Uterus (tissue), 4 donors: ENCODE measurements around the gene FILIP1L. TPM values are rescaled to one million over a fixed set of nuclear protein-coding genes. Genes with fewer than 3 reads are reported as not detected.
A peak's percentile ranks its signal among the peaks of the same experiment; 100 is the strongest.

Experiments used
- DNase-seq, 2 donors: peaks; one replicate each; pipeline ENCODE4 v3.0.0-alpha.2; 2019 to 2020
- H3K27ac ChIP-seq, 2 donors: fragments of 200-600 bp; sonication (generic); 1 replicate in 1 of 2; 2 replicates in 1 of 2; pipeline ENCODE4 v1.5.1; 2016 to 2018
- H3K27me3 ChIP-seq, 2 donors: fragments of 200-600 bp; sonication (generic); one replicate each; pipeline ENCODE4 v1.5.1; 2018 to 2019; ENCODE audit warnings: control low read depth in 1 of 2
- H3K36me3 ChIP-seq, 2 donors: fragments of 200-600 bp; sonication (generic); one replicate each; pipeline ENCODE4 v1.5.1; 2019; ENCODE audit warnings: control low read depth in 1 of 2
- H3K4me1 ChIP-seq, 2 donors: fragments of 200-600 bp; sonication (generic); one replicate each; pipeline ENCODE4 v1.5.1; 2018 to 2019; ENCODE audit warnings: control low read depth in 1 of 2
- H3K4me3 ChIP-seq, 2 donors: fragments of 200-600 bp; sonication (generic); 1 replicate in 1 of 2; 2 replicates in 1 of 2; pipeline ENCODE4 v1.5.1; 2018 to 2019; ENCODE audit warnings: mild to moderate bottlenecking in 1 of 2
- H3K9me3 ChIP-seq, 2 donors: fragments of 200-600 bp; sonication (generic); one replicate each; pipeline ENCODE4 v1.5.1; 2019; ENCODE audit warnings: control low read depth in 1 of 2
- CTCF ChIP-seq, 4 experiments: fragments of 200-600 bp in 2 of 4; fragments of 450-650 bp in 2 of 4; sonication (generic) in 2 of 4; IDR thresholded peaks; one replicate each; pipeline ENCODE4 v1.5.1; 2016 to 2019; ENCODE audit warnings: antibody characterized with exemption in 4 of 4, mild to moderate bottlenecking in 2 of 4, moderate library complexity in 1 of 4
- POLR2A ChIP-seq, 2 donors: fragments of 450-650 bp; IDR thresholded peaks; one replicate each; pipeline ENCODE4 v1.6.1; 2016; ENCODE audit warnings: antibody characterized with exemption in 2 of 2, mild to moderate bottlenecking in 1 of 2, moderate library complexity in 1 of 2
- intact Hi-C: fragments of 100-400 bp; cut with DNase I; formaldehyde crosslinking; loops from one replicate; pipeline ENCODE4 v1.15.1; 2023; ENCODE audit warnings: low total_unique reads
- total RNA-seq, 4 donors: library from RNA; depleted of rRNA in 3 of 4; stranded (reverse); fragments of >200 nt in 3 of 4; gene quantifications; one replicate each; pipeline versions ENCODE4 v1.1.0 to v1.2.4, GENCODE V29; 2014 to 2023
- donor health status: DM: yes; HTN: yes; CAD: no.

The FILIP1L gene
- total RNA-seq, 4 donors from 2014 or later = 48.5 to 99.1 (median 66.3) TPM

GRCh38 chr3:99947356-99947755 is 166.9 kb downstream of the FILIP1L start:
- H3K4me3 ChIP-seq = no peak overlapping the region
- H3K36me3 ChIP-seq = no peaks in the 10 kb centered on the region
- intact Hi-C loops = no loop called here
- H3K9me3 ChIP-seq = no peaks in the 10 kb centered on the region
- H3K27ac ChIP-seq = peak overlapping the region; percentile 1 to 49
- no peak for TF ChIP-seq POLR2A (IDR thresholded peaks at IDR 0.05)
- no peak for TF ChIP-seq CTCF (IDR thresholded peaks at IDR 0.05)
- no peak for DNase-seq
- no peaks in the 10 kb centered on the region for H3K27me3 ChIP-seq
- H3K4me1 ChIP-seq = peaks cover 0 to 13% of the 10 kb centered on the region in 2 donors

GRCh38 chr3:99945328-99945995 is 168.8 kb downstream of the FILIP1L start:
- intact Hi-C loops = no loop called here
- Histone ChIP-seq H3K27me3 (no peaks in the 10 kb centered on the region), H3K4me1 (peaks cover 0 to 15% of the 10 kb centered on the region in 2 donors), H3K27ac (peak overlapping the region; percentile 58 to 62), H3K4me3 (no peak overlapping the region), H3K36me3 (no peaks in the 10 kb centered on the region), H3K9me3 (no peaks in the 10 kb centered on the region)
- TF ChIP-seq POLR2A (IDR thresholded peaks at IDR 0.05) (no peak), CTCF (IDR thresholded peaks at IDR 0.05) (no peak)
- no peak for DNase-seq

GRCh38 chr3:99943931-99944761 is 170.2 kb downstream of the FILIP1L start:
- intact Hi-C loops = no loop called here
- DNase-seq = peak in 1 of 2 donors; percentile 34

GRCh38 chr3:99941211-99941610 is 173.1 kb downstream of the FILIP1L start:
- no peak overlapping the region for H3K4me3 ChIP-seq
- H3K36me3 ChIP-seq = no peaks in the 10 kb centered on the region
- no peak for DNase-seq
- peaks cover 0 to 19% of the 10 kb centered on the region in 2 donors for H3K4me1 ChIP-seq
- TF ChIP-seq POLR2A (IDR thresholded peaks at IDR 0.05) = no peak
- TF ChIP-seq CTCF (IDR thresholded peaks at IDR 0.05) = no peak
- no peaks in the 10 kb centered on the region for H3K27me3 ChIP-seq
- no peaks in the 10 kb centered on the region for H3K9me3 ChIP-seq
- intact Hi-C loops = no loop called here
- peak overlapping the region; percentile 76 to 79 for H3K27ac ChIP-seq

More at GRCh38 chr3:99943931-99944761, 170.2 kb downstream of the FILIP1L start:
- H3K27ac ChIP-seq = peak overlapping the region; percentile 47 to 58
- H3K27me3 ChIP-seq = no peaks in the 10 kb centered on the region
- no peaks in the 10 kb centered on the region for H3K36me3 ChIP-seq
- no peak for TF ChIP-seq POLR2A (IDR thresholded peaks at IDR 0.05)
- no peak for TF ChIP-seq CTCF (IDR thresholded peaks at IDR 0.05)
- H3K4me3 ChIP-seq = no peak overlapping the region
- no peaks in the 10 kb centered on the region for H3K9me3 ChIP-seq
- H3K4me1 ChIP-seq = peaks cover 0 to 19% of the 10 kb centered on the region in 2 donors

GRCh38 chr3:99940350-99940749 is 174.0 kb downstream of the FILIP1L start:
- H3K9me3 ChIP-seq = no peaks in the 10 kb centered on the region
- intact Hi-C loops = no loop called here
- H3K4me3 ChIP-seq = no peak overlapping the region
- no peaks in the 10 kb centered on the region for H3K36me3 ChIP-seq
- peak overlapping the region; percentile 76 to 79 for H3K27ac ChIP-seq
- no peak for TF ChIP-seq POLR2A (IDR thresholded peaks at IDR 0.05)
- no peak for TF ChIP-seq CTCF (IDR thresholded peaks at IDR 0.05)
- DNase-seq = no peak
- no peaks in the 10 kb centered on the region for H3K27me3 ChIP-seq
- peaks cover 0 to 10% of the 10 kb centered on the region in 2 donors for H3K4me1 ChIP-seq
